Measurements from ENCODE around the gene HECTD4. TPM values are rescaled to one million over a fixed set of nuclear protein-coding genes. Genes with fewer than 3 reads are reported as not detected.

The HECTD4 gene
- total RNA-seq, 4 donors from 2014 or later: 28.2 to 54.4 (median 33.7) TPM

DNA sequence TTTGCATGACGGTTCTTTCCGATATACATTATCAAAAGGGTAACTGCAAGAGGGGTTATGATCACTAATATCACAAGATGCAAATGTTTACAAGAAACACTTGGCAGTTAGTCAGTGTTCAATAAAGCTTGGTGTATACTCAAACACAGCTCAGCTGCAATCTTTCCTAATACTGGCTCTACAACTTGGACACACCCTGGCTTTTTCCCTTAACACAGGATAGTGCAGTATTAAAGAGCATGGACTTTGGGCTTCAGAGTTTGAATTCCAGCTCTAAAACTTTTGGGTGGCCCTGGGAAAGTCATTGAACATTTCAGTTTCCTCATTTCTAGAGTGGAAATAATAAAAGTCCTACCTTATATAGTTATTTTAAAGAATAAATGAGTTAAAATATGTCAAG lies 107.0 kb downstream of the HECTD4 start:
- TF ChIP-seq, protein P1, sequence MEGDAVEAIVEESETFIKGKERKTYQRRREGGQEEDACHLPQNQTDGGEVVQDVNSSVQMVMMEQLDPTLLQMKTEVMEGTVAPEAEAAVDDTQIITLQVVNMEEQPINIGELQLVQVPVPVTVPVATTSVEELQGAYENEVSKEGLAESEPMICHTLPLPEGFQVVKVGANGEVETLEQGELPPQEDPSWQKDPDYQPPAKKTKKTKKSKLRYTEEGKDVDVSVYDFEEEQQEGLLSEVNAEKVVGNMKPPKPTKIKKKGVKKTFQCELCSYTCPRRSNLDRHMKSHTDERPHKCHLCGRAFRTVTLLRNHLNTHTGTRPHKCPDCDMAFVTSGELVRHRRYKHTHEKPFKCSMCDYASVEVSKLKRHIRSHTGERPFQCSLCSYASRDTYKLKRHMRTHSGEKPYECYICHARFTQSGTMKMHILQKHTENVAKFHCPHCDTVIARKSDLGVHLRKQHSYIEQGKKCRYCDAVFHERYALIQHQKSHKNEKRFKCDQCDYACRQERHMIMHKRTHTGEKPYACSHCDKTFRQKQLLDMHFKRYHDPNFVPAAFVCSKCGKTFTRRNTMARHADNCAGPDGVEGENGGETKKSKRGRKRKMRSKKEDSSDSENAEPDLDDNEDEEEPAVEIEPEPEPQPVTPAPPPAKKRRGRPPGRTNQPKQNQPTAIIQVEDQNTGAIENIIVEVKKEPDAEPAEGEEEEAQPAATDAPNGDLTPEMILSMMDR (IDR thresholded peaks at IDR 0.05; ENCODE audit: low read depth): no peak

DNA sequence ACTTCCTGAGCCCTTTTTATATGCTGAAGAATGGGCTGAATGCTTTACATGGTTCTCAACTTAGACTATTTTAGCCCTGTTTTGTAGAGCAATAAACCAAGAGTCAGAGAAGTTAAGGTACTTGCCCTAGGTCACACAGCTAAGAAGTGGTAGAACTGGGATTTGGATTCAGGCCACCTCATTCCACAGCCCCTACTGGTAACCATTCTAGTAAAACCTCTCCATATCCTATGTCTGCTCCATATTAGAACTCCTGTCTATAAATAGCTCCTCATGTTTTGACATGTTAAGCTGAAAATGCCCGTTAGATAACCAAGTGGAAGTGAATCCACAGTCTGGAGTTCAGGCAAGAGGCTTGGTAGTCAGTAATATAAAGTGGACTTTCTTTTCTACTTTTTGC lies 111.6 kb downstream of the HECTD4 start:
- TF ChIP-seq, protein P1 (IDR thresholded peaks at IDR 0.05; ENCODE audit: low read depth): no peak

DNA sequence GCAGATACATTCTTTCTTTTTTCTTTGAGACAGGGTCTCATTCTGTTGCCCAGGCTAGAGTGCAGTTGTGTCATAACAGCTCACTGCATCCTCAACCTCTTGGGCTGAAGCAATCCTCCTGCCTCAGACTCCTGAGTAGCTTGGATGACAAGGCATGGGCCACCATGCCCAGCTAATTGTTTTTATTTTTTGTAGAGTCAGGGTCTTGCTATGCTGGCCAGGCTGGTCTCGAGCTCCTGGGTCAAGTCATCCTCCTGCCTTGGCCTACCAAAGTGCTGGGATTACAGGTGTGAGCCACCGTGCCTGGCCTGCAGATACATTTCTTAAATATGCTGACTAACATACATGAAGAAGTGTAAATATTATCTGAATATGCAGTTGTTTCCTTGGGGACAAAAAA lies 115.8 kb downstream of the HECTD4 start:
- TF ChIP-seq, protein P1 (IDR thresholded peaks at IDR 0.05; ENCODE audit: low read depth): no peak

DNA sequence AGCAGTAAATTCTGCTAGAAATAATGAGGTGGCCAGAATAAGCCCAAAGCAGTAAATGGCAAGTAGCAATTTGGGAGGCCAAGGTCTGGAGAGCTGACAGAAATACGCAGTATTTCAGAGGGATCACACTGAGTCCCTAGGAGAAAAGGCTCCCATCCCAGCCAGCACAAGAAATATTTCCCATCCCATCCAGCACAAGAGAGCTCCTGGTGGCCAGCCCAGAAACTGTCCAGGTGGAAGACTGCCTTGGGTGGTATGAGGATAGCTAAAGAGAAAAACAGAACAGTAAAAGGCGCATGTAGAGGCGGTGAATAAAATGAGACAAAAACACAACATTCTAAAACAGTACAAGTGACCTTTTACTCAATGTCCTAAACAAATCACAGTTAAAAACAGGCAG lies 120.7 kb downstream of the HECTD4 start:
- TF ChIP-seq, protein P1 (IDR thresholded peaks at IDR 0.05; ENCODE audit: low read depth): no peak

DNA sequence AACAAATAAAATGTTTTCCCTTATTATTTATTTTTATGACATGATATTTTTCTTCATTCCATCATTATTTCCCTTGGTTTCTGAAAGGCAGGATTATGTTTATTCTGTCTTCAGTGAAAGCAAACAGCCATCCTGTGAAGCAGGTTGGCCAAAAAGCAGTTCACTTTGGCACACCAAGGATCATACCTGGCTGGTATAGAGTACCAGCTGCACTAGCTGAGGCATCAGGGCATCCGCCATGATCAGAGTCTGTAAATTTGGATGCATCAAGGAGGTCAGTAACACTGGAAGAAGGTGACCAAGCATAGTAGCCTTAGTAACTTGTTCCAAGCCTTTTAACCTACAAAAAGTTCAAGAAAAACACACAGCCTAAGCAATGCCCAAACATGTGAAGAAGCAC lies 123.3 kb downstream of the HECTD4 start:
- TF ChIP-seq, protein P1 (IDR thresholded peaks at IDR 0.05; ENCODE audit: low read depth): no peak

DNA sequence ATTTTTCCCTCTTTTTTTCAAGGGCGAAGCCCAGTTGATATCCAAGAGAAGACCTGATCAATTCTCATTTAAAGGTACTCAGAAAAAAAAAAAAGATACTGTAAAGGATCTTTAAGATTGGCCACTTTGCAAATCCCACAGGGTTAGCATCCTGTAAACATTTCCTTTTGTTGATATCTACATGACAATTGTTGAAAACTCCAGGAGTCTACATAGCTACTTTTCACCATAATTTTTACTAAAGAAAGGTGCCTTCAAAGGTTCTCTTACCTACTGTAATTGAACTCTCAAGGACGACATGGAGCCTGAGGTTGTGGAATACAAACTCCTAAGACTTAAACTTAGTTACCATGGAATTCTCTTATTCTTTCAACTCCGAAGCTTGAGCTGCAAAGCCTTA lies 125.5 kb downstream of the HECTD4 start:
- TF ChIP-seq, protein P1 (IDR thresholded peaks at IDR 0.05; ENCODE audit: low read depth): no peak

DNA sequence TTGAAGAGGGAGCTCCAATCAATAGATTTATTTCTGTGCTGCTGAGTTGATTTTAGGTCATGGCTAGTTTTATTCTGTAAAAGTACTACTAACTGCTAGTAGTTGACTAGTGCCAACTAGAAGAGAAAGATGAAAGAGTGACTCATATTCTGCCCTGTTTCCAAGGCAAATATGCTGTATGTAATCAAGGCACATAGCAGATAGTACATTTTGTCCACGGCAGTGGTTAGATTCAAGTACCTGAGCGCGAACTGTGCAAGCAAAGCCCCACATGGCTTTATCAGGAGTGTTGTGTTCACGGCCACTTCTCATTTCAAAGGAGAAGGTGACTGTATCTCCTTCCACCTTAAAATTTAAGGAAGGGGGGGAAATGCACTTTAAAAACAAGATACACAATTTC lies 130.0 kb downstream of the HECTD4 start:
- TF ChIP-seq, protein P1 (IDR thresholded peaks at IDR 0.05; ENCODE audit: low read depth): no peak
